Stimulated activated CD8-positive, alpha-beta memory T cell treated with anti-CD3 and anti-CD28 coated beads, Interleukin-2, amount 100 ng/mL, for 1 hour (primary cell): ENCODE measurements around the gene TTC16.

Experiments
- DNase-seq, 2 donors: peaks; one replicate each; pipeline ENCODE4 v3.0.0-alpha.2; 2020; ENCODE audit warnings: low read depth in 2 of 2

The TTC16 gene

DNA sequence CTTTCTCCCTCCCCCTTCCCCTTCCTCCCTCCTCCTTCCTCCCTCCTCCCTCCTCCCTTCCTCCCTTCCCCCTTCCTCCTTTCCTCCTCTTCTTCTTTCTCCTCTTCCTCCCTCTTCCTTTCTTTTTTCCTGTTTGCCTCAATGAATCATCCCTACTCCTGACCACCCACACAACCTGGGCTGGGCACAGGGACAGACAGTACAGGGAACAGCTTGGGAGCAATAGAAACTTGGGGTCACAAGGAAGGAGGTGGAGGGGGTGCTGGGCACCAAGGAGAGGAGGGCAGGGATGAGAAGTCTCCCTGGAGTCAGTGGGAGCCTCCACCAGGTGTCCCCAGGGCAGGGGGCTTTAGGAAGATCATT lies 5.0 kb downstream of the TTC16 start:
- DNase-seq: no peak

DNA sequence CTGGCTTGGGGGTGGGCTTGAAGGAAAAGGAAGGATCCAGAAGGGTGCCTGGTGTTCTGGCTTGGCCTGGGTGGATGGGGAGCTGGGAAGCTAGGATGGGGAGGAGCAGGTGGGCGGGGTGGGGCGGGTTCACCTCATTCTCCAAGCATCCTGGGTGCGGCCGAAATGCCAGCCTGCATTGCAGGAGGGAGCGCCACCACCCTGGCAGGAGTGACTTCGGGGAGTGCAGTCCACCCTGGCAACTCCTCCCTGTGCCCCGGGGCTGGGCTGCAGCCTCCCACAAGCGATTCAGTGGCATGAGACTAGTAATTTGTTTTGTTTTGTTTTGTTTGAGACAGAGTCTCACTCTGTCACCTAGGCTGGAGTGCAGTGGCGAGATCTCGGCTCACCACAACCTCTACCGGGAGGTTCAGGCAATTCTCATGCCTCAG lies 5.5 kb downstream of the TTC16 start:
- DNase-seq: no peak

GRCh38 chr9:127722055-127722745 lies 6.3 kb downstream of the TTC16 start:
- no peak for DNase-seq

- no peak for DNase-seq
Observed at GRCh38 chr9:127723013-127723412, 7.1 kb downstream of the TTC16 start.

DNA sequence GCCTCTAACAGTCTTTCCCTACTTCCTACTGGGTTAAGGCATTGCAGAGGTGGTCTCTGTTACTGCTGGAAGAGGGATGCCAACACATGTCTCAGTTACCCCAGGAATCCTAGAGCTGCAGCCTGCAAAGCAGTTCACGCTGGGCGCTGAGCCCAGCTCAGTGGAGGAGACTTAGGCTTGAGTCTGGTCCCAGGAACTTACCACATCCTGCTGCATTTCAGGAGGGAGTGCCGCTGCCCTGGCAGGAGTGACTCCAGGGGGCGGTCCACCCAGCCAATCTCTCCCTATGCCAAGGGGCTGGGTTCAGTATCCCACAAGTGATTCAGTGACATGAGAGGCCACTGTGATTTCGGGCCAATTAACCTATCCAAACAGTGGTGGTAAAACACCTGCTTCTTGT lies 7.6 kb downstream of the TTC16 start:
- no peak for DNase-seq

DNA sequence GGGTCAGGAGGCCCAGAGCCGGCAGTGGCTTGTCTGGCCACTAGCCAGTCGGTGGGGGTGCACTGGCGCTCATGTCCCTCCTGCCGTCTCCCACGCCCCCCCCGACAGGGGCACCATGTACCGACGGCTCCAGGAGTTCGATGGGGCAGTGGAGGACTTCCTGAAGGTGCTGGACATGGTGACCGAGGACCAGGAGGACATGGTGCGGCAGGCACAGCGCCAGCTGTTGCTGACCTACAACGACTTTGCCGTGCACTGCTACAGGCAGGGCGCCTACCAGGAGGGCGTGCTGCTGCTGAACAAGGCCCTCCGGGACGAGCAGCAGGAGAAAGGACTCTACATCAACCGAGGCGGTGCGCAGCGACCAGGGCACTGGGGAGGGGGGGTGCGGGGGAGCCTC lies 8.1 kb downstream of the TTC16 start:
- DNase-seq: no peak

DNA sequence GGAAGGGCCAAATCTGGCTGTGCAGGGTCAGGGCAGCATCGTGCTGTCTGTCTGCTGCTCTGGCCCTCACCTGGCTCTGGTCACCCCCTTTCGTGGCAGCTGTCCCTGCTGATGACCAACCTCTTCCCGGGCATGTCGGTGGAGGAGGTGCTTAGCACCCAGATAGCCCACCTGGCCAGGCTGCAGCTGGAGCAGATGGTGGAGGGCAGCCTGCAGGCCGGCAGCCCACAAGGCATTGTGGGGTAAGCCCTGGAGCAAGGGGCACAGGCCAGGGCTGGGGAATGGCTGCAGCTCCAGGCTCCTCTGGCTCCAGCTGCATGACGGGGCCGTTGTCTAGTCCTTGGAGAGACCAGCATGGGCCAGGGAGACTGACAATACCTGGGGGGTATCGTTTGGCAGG lies 11.0 kb downstream of the TTC16 start:
- no peak for DNase-seq

DNA sequence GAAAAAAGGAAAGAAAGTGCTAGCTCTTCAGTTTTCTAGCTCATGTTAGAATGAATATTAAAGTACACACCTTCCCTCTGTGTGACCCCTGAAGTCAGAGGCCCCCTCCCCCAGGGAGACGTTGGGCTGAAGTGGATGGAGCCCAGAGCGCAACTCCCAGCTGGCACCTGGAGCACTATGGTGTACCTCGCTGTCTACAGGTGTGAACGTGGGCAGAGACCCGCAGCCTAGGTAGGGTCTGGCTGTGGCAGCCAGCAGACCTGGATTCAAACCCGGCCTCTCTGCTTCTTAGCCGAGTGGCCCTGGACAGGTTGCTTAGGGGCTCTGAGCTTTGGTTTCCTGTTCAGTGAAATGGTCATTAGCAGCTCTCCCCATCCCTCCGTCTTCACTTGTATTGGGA lies 12.9 kb downstream of the TTC16 start:
- no peak for DNase-seq

DNA sequence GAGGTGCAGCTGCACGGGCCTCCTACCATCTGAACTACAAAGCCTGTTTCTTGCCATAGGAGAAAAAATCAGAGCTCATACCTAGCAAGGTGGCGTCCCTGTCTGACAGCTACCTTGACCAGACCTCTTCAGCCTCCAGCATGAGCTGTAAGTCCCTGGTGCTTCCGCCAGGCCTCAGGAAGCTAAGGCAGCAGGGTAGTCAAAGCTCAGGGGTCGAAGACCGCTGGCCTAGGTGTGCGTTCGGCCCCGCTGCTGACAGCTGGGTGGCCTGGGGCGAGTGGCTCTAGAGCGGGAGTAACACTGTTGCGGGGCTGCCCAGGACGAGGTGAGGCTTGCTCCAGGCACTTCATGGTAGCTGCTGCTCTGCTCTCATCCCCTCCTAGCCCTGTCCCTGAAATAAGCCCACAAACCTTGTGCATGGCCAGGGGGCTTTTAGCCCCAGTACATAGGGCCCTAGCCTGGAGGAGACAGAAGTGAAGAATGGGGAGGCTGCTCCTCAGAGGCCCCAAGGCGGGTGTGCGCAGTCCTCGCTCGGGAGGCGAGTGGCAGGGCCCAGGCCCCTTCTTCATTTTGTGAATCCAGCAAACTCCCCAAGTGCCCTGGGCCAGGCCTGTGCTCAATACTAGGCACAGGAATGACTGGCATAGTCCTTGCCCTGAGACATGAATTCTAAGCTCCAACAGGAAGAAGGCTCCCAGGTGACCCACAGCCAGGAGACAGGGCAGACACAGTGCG lies 13.8 kb downstream of the TTC16 start:
- no peak for DNase-seq

GRCh38 chr9:127730262-127730661 lies 14.4 kb downstream of the TTC16 start:
- DNase-seq: no peak

DNA sequence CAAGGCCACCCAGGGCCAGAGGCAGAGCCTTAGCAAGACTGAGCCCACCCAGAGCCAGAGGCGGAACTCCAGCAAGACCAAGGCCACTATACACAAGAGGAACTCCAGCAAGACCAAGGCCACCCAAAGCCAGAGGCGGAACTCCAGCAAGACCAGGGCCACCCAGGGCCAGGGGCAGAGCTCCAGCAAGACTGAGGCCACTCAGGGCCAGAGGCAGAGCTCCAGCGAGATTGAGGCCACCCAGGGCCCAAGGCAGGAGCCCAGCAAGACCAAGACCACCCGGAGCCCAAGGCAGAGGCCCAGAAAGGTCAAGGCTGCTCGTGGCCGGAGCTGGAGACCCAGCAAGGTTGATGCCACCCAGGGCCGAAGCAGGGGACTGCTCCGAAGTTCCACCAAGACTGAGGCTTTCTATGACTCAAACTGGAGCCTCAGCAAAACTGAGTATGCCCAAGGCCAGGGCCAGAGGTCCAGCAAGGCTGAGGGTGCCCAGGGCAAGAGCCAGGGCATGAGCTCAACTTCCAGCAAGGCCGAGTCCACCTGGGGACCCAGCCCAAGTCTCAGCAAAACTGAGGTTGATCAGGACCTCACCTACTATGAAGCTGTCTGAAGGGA lies 15.0 kb downstream of the TTC16 start:
- DNase-seq: no peak

DNA sequence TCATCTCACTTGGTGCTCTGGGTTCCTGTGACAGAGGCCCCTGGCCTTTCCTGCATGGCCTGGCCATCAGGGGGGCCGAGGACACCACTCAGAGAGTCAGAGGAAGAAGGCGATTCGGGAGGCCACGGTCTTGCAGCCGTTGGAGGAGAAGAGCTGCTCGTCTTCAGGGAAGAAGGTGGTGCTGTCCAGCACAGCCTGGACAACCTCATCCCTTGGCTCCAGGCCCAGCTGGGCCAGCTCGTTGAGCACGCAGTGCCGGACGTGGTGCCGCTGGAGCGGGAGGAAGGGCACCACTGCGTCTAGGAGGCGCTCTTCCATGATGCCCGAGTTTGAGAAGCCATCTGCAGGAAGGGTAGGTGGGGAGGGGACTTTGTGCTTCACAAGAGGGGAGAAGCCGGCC lies 16.1 kb downstream of the TTC16 start:
- DNase-seq: no peak

GRCh38 chr9:127732444-127732843 lies 16.6 kb downstream of the TTC16 start:
- no peak for DNase-seq

DNA sequence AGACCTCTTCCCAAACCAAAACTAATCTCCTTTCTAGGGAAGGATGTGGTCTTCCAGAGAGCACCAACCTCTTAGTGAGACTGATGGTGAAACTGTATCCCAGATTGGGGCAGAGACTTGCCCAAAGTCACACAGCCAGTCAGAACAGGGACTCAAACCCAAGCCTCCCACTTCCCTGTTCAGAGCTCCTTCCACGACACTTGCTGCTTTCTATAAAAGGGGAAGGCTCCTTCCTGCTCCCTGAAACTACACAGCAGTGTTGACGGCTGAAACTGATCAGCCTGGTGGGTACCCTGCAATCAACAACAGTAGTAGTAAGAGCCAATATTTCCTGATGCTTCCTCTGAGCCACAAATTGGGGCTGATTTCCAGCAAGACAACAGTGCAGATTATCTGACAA lies 17.7 kb downstream of the TTC16 start:
- DNase-seq: no peak

DNA sequence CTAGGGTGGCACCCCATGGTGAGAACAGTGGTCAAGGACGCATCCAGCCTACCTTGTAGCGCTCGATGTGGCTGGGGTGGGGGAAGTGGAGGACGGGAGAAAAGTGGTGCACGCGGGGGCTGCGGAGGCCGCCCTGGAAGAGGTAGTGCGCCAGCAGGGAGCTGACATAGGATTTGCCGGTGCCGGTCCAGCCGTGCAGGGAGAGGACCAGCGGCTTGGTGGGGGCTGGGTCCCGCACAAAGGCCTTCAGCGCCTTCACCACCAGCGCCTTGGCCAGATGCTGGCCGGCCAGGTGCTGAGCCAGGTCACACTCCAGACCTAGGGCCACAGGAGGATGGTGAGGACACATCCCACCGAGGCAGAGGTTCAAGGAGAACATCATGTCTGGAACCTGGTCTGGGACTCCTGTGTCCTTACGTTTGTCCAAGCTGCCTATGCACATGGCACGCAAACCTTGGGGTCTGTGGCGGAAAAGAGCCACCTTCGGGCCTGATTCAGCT lies 18.4 kb downstream of the TTC16 start:
- no peak for DNase-seq

- DNase-seq: peak; percentile 97 to 98
Observed at GRCh38 chr9:127734747-127735529, 19.1 kb downstream of the TTC16 start, which contains the start of gene TOR2A. Gene TOR2A (minus strand): TSS chr9:127735294. CDS start chr9:127735270, 24 bp downstream.

GRCh38 chr9:127735530-127736185 lies 19.8 kb downstream of the TTC16 start:
- no peak for DNase-seq

DNA sequence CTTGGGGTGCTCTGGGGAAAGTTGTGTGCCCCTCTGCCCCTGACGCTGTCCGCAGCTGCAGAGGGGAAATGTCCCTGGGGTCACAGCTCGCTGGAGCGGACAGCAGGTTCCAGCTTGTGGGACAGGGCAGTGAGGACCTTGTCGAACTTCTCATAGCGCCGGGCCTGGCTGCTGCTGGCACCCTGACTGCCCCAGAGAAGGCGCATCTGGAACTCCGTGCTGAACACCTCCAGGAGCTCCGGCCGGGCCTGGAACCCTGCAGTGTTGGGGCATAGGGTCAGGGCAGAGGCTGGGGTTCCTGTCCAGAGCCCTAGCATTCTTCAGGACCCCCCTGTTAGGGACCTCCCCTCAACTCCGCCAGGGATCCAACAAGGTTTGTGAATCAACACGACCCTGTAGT lies 22.8 kb downstream of the TTC16 start:
- DNase-seq: no peak

- no peak for DNase-seq
Observed at GRCh38 chr9:127739614-127740330, 23.9 kb downstream of the TTC16 start.

DNA sequence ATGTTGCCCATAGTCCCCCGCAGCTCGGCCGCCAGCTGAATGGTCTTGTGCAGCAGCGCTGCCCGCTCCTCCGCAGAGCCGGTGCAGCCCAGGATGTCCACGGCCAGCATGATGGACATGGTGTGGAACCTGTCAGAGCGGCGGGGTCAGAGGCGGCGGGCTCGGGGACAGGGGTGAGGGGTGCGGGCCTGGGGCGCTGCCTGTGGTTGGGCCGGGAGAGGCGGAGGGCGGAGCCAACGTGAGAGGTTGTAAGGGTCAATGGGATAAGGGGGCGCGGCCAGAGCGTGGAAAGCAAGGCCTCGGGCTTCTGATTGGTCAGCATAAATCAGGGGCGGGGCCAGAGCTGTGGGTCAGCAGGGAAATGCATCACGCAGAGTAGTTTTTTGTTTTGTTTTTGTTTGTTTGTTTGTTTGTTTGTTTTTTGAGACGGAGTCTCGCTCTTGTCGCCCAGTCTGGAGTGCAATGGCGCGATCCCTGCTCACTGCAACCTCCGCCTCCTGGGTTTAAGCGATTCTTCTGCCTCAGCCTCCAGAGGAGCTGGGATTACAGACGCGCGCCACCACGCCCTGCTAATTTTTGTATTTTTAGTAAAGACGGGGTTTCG lies 26.1 kb downstream of the TTC16 start:
- DNase-seq: no peak
